Smooth muscle cell (in vitro differentiated cells): ENCODE results near the gene SH3GLB1. TPM values are rescaled to one million over a fixed set of nuclear protein-coding genes. Genes with fewer than 3 reads are reported as not detected.

ENCODE experiments used
- DNase-seq: peaks from one replicate; lab custom pipeline; 2025; ENCODE audit not compliant: unreplicated experiment; lab: John Stamatoyannopoulos, UW
- H2AFZ ChIP-seq: fragments of 200-600 bp; sonication (generic); 2 replicates; pipeline ENCODE4 v1.6.0; 2016; ENCODE audit warnings: antibody characterized with exemption, low read depth, mild to moderate bottlenecking
- H3F3A ChIP-seq: fragments of 200-600 bp; sonication (generic); 2 replicates; pipeline ENCODE4 v1.6.0; 2017; ENCODE audit warnings: antibody characterized with exemption, low read depth
- H3K27ac ChIP-seq: fragments of 200-600 bp; sonication (generic); 2 replicates; pipeline ENCODE4 v1.5.1; 2016; ENCODE audit warnings: low read depth, mild to moderate bottlenecking
- H3K27me3 ChIP-seq: fragments of 200-600 bp; sonication (generic); 2 replicates; pipeline ENCODE4 v1.6.1; 2016; ENCODE audit warnings: low read depth, mild to moderate bottlenecking
- H3K36me3 ChIP-seq: fragments of 200-600 bp; sonication (generic); 2 replicates; pipeline ENCODE4 v1.5.1; 2016; ENCODE audit warnings: low read depth
- H3K4me1 ChIP-seq: fragments of 200-600 bp; sonication (generic); 2 replicates; pipeline ENCODE4 v1.5.1; 2016; ENCODE audit warnings: low read depth
- H3K4me2 ChIP-seq: fragments of 200-600 bp; sonication (generic); 2 replicates; pipeline ENCODE4 v1.6.0; 2016; ENCODE audit warnings: mild to moderate bottlenecking
- H3K4me3 ChIP-seq: fragments of 200-600 bp; sonication (generic); 2 replicates; pipeline ENCODE4 v1.5.1; 2016; ENCODE audit warnings: mild to moderate bottlenecking
- H3K79me2 ChIP-seq: fragments of 200-600 bp; sonication (generic); 2 replicates; pipeline ENCODE4 v1.6.0; 2016; ENCODE audit warnings: low read depth, mild to moderate bottlenecking
- H3K9ac ChIP-seq: fragments of 200-600 bp; sonication (generic); 2 replicates; pipeline ENCODE4 v1.6.0; 2016; ENCODE audit warnings: low read depth
- H3K9me3 ChIP-seq: fragments of 200-600 bp; sonication (generic); replicated peaks from 2 replicates; pipeline ENCODE4 v1.5.1; 2016; ENCODE audit warnings: low read depth
- H4K20me1 ChIP-seq: fragments of 200-600 bp; sonication (generic); 2 replicates; pipeline ENCODE4 v1.6.0; 2016; ENCODE audit warnings: low read depth
- WGBS: methylation state at CpG from one replicate; pipeline ENCODE4 v1.1.7; 2016; ENCODE audit warnings: low lambda C conversion rate; 5-methylcytosine and 5-hydroxymethylcytosine counted together
- polyA plus RNA-seq: library from polyadenylated mRNA; unstranded; fragments of >200 nt; fragmentation: Nextera tagmentation; extraction: Ambion mirVana; gene quantifications from 2 replicates; pipeline ENCODE4 v1.2.1, GENCODE V29; 2016
- total RNA-seq: library from RNA; depleted of rRNA; stranded (reverse); fragments of >200 nt; gene quantifications from 2 replicates; pipeline ENCODE4 v1.2.3, GENCODE V29; 2014
- TF ChIP-seq, protein P1 (sequence below): fragments of 200-600 bp; sonication (generic); IDR thresholded peaks from 2 replicates; pipeline ENCODE4 v1.5.1; 2017; ENCODE audit warnings: borderline replicate concordance, mild to moderate bottlenecking, antibody characterized with exemption; ENCODE audit not compliant: insufficient read depth, poor library complexity, severe bottlenecking

Gene SH3GLB1
- total and polyA plus RNA-seq, 2 experiments from 2014 or later, result 69.0 to 86.8 TPM

- 92% methylated on average over 3 of the region's 3 CpGs for WGBS
- Histone ChIP-seq H3K36me3 (peaks cover 49% of the 10 kb centered on the region), H3K4me2 (no peak overlapping the region), H3K27ac (no peak overlapping the region), H2AFZ (no peak overlapping the region), H3K79me2 (no peaks in the 10 kb centered on the region), H3K4me3 (no peak overlapping the region), H3K9me3 (no peaks in the 10 kb centered on the region), H3K4me1 (no peaks in the 10 kb centered on the region), H3K27me3 (no peaks in the 10 kb centered on the region), H3F3A (peaks cover 5% of the 10 kb centered on the region), H4K20me1 (peaks cover 55% of the 10 kb centered on the region), H3K9ac (no peak overlapping the region)
- TF ChIP-seq, protein P1, sequence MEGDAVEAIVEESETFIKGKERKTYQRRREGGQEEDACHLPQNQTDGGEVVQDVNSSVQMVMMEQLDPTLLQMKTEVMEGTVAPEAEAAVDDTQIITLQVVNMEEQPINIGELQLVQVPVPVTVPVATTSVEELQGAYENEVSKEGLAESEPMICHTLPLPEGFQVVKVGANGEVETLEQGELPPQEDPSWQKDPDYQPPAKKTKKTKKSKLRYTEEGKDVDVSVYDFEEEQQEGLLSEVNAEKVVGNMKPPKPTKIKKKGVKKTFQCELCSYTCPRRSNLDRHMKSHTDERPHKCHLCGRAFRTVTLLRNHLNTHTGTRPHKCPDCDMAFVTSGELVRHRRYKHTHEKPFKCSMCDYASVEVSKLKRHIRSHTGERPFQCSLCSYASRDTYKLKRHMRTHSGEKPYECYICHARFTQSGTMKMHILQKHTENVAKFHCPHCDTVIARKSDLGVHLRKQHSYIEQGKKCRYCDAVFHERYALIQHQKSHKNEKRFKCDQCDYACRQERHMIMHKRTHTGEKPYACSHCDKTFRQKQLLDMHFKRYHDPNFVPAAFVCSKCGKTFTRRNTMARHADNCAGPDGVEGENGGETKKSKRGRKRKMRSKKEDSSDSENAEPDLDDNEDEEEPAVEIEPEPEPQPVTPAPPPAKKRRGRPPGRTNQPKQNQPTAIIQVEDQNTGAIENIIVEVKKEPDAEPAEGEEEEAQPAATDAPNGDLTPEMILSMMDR, result no peak
- DNase-seq, result no peak
Observed at GRCh38 chr1:86739648-86740509, 35.5 kb downstream of the SH3GLB1 start.

DNA sequence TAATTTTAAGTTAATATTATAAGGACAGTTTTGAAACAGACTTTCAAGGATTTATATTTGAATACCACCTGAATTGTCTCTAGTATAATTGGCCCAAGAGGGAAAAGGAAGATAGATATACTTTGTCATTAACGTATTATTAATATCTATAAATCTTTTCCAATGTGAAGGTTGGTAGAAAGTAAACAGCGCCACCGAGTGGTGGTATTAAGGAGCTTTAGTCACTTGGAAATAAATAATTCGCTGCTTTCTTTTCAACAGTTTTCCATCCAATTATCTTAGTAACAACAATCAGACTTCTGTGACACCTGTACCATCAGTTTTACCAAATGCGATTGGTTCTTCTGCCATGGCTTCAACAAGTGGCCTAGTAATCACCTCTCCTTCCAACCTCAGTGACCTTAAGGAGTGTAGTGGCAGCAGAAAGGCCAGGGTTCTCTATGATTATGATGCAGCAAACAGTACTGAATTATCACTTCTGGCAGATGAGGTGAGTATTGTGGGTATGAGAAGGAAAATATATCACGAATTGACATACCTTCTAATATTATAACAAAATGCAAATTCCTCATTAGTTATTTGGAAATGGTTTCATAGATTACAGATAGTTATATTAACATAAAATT, 37.7 kb downstream of the SH3GLB1 start:
- Histone ChIP-seq H4K20me1 (peaks cover 43% of the 10 kb centered on the region), H2AFZ (no peak overlapping the region), H3K9ac (no peak overlapping the region), H3K36me3 (peaks cover 27% of the 10 kb centered on the region), H3K27me3 (no peaks in the 10 kb centered on the region), H3K27ac (no peak overlapping the region), H3K4me2 (no peak overlapping the region), H3K4me1 (no peaks in the 10 kb centered on the region), H3F3A (peaks cover 3% of the 10 kb centered on the region), H3K79me2 (no peaks in the 10 kb centered on the region), H3K9me3 (no peaks in the 10 kb centered on the region), H3K4me3 (no peak overlapping the region)
- TF ChIP-seq, protein P1, result peak; percentile 63
- no peak for DNase-seq
- WGBS, result 60% methylated on average over 6 of the region's 6 CpGs

GRCh38 chr1:86747304-86747703, 42.9 kb downstream of the SH3GLB1 start:
- DNase-seq, result no peak
- H3K4me2 ChIP-seq, result no peak overlapping the region
- H3K36me3 ChIP-seq, result peaks cover 12% of the 10 kb centered on the region
- H3F3A ChIP-seq, result peaks cover 12% of the 10 kb centered on the region
- H3K9me3 ChIP-seq, result no peaks in the 10 kb centered on the region
- no peak overlapping the region for H3K27ac ChIP-seq
- no peaks in the 10 kb centered on the region for H3K4me1 ChIP-seq
- H2AFZ ChIP-seq, result no peak overlapping the region
- no peaks in the 10 kb centered on the region for H3K79me2 ChIP-seq
- no peak overlapping the region for H3K9ac ChIP-seq
- 80% methylated on average over 1 of the region's 1 CpG for WGBS
- no peak overlapping the region for H3K4me3 ChIP-seq
- H3K27me3 ChIP-seq, result no peaks in the 10 kb centered on the region
- TF ChIP-seq, protein P1, result no peak
- peaks cover 9% of the 10 kb centered on the region for H4K20me1 ChIP-seq
